IMR-90 (cell line): ENCODE data around the gene LRRC9. TPM values are rescaled to one million over a fixed set of nuclear protein-coding genes. Genes with fewer than 3 reads are reported as not detected.

Experiments used
- ATAC-seq: fragments of 200-7000 bp; cut with Tn5 transposase; 2 replicates; pipeline ENCODE4 v1.9.1; 2020; ENCODE audit warnings: low read depth, mild to moderate bottlenecking, moderate library complexity
- BruUV-seq: library from RNA; stranded (reverse); fragments of 400-500 nt; replicated peaks from 2 replicates; lab custom pipeline; 2021; lab: Mats Ljungman, UMichigan
- CTCF ChIA-PET: fragments of 300-600 bp; formaldehyde crosslinking; extraction: SDS; loops from one replicate; lab custom pipeline; 2021; ENCODE audit warnings: antibody characterized with exemption; lab: Yijun Ruan, JAX
- POLR2A ChIA-PET: fragments of 300-600 bp; sonication (Branson Sonifier 250); formaldehyde crosslinking; loops from one replicate; lab custom pipeline; 2022; ENCODE audit warnings: antibody characterized with exemption; ENCODE audit not compliant: unreplicated experiment; lab: Charles Lee
- DNase-seq: peaks from one replicate; pipeline ENCODE4 v3.0.0; 2013
- H2AFZ ChIP-seq: replicated peaks from 2 replicates; pipeline ENCODE3; 2013; ENCODE audit warnings: low read length, mild to moderate bottlenecking; ENCODE audit not compliant: poor library complexity
- H2AK5ac ChIP-seq: 2 replicates; pipeline ENCODE4 v1.6.1; 2013; ENCODE audit warnings: low read depth, low read length, inconsistent platforms
- H2AK9ac ChIP-seq: replicated peaks from 2 replicates; pipeline ENCODE3; 2013; ENCODE audit warnings: mild to moderate bottlenecking, low read depth, low read length, moderate library complexity; ENCODE audit not compliant: poor library complexity
- H2BK120ac ChIP-seq: 2 replicates; pipeline ENCODE4 v1.6.1; 2013; ENCODE audit warnings: low read depth, low read length, inconsistent platforms
- H2BK15ac ChIP-seq: 3 replicates; pipeline ENCODE4 v1.6.1; 2013; ENCODE audit warnings: low read depth, low read length, inconsistent platforms
- H2BK20ac ChIP-seq: 2 replicates; pipeline ENCODE4 v1.6.1; 2013; ENCODE audit warnings: low read depth, mild to moderate bottlenecking, inconsistent platforms, low read length, moderate library complexity
- H2BK5ac ChIP-seq: 2 replicates; pipeline ENCODE4 v1.6.1; 2013; ENCODE audit warnings: mild to moderate bottlenecking, low read depth, low read length, inconsistent platforms; ENCODE audit not compliant: poor library complexity, severe bottlenecking
- H3K14ac ChIP-seq: replicated peaks from 2 replicates; pipeline ENCODE4 v1.6.1; 2013; ENCODE audit warnings: low read depth, low read length, inconsistent platforms
- H3K18ac ChIP-seq: 2 replicates; pipeline ENCODE4 v1.6.1; 2013; ENCODE audit warnings: low read depth, low read length, control low read depth
- H3K23ac ChIP-seq: 2 replicates; pipeline ENCODE4 v1.6.1; 2013; ENCODE audit warnings: low read depth, low read length, inconsistent platforms
- H3K27ac ChIP-seq: 2 replicates; pipeline ENCODE4 v1.5.1; 2013; ENCODE audit warnings: mild to moderate bottlenecking, control low read depth, low read length; ENCODE audit not compliant: insufficient read depth
- H3K27me3 ChIP-seq: 2 replicates; pipeline ENCODE4 v1.6.1; 2013; ENCODE audit warnings: low read length; ENCODE audit not compliant: control insufficient read depth, insufficient read depth
- H3K36me3 ChIP-seq: 2 replicates; pipeline ENCODE4 v1.6.1; 2013; ENCODE audit warnings: low read length, mixed read lengths; ENCODE audit not compliant: control insufficient read depth, insufficient read depth
- H3K4ac ChIP-seq: 2 replicates; pipeline ENCODE4 v1.6.1; 2013; ENCODE audit warnings: low read depth, low read length, inconsistent platforms
- H3K4me1 ChIP-seq: 2 replicates; pipeline ENCODE4 v1.6.1; 2013; ENCODE audit warnings: low read length, mixed read lengths; ENCODE audit not compliant: control insufficient read depth, insufficient read depth
- H3K4me2 ChIP-seq: 2 replicates; pipeline ENCODE4 v1.6.1; 2013; ENCODE audit warnings: low read depth, mild to moderate bottlenecking, control low read depth, low read length, moderate library complexity
- H3K4me3 ChIP-seq: 2 replicates; pipeline ENCODE4 v1.5.1; 2013; ENCODE audit warnings: low read depth, mild to moderate bottlenecking, control low read depth, low read length, moderate library complexity; ENCODE audit not compliant: insufficient read depth
- H3K56ac ChIP-seq: 2 replicates; pipeline ENCODE4 v1.6.1; 2013; ENCODE audit warnings: low read length, inconsistent platforms; ENCODE audit not compliant: insufficient read depth; ENCODE audit errors: extremely low read depth
- H3K79me1 ChIP-seq, 2 experiments: 2 replicates each; pipeline ENCODE4 v1.6.1; 2013; ENCODE audit warnings: low read length in 2 of 2, inconsistent platforms in 1 of 2, low read depth in 1 of 2
- H3K9ac ChIP-seq: 2 replicates; pipeline ENCODE4 v1.6.1; 2013; ENCODE audit warnings: low read depth, low read length, control low read depth
- H3K9me1 ChIP-seq: 2 replicates; pipeline ENCODE4 v1.6.1; 2013; ENCODE audit warnings: low read length, inconsistent platforms; ENCODE audit not compliant: insufficient read depth
- H3K9me3 ChIP-seq: 2 replicates; pipeline ENCODE4 v1.6.1; 2013; ENCODE audit warnings: low read length; ENCODE audit not compliant: control insufficient read depth, insufficient read depth
- H4K20me1 ChIP-seq: 2 replicates; pipeline ENCODE4 v1.6.1; 2013; ENCODE audit warnings: low read length, inconsistent platforms; ENCODE audit not compliant: insufficient read depth
- H4K5ac ChIP-seq: 2 replicates; pipeline ENCODE4 v1.6.1; 2013; ENCODE audit warnings: mild to moderate bottlenecking, low read depth, low read length, control low read depth
- H4K8ac ChIP-seq, 2 experiments: 2 replicates each; pipeline ENCODE4 v1.6.1; 2013; ENCODE audit warnings: low read depth in 2 of 2, low read length in 2 of 2, control low read depth in 1 of 2, inconsistent platforms in 1 of 2
- H4K91ac ChIP-seq: 2 replicates; pipeline ENCODE4 v1.6.1; 2013; ENCODE audit warnings: low read depth, low read length, inconsistent platforms; ENCODE audit not compliant: insufficient read depth
- CEBPB ChIP-seq: IDR thresholded peaks from 2 replicates; pipeline ENCODE4 v1.6.1; 2012; ENCODE audit warnings: low read depth, low read length, improper control_type of control experiment
- CHD1 ChIP-seq: IDR thresholded peaks from 2 replicates; pipeline ENCODE4 v1.6.1; 2012; ENCODE audit warnings: low read depth, low read length, improper control_type of control experiment
- MAZ ChIP-seq: IDR thresholded peaks from 2 replicates; pipeline ENCODE4 v1.6.1; 2012; ENCODE audit warnings: low read depth, mild to moderate bottlenecking, low read length, improper control_type of control experiment, moderate library complexity, borderline replicate concordance
- MXI1 ChIP-seq: IDR thresholded peaks from 2 replicates; pipeline ENCODE4 v1.6.1; 2012; ENCODE audit warnings: low read depth, mild to moderate bottlenecking, low read length, moderate library complexity, borderline replicate concordance
- POLR2A ChIP-seq: IDR thresholded peaks from 2 replicates; pipeline ENCODE4 v1.6.1; 2012; ENCODE audit warnings: mild to moderate bottlenecking, low read depth, low read length
- RFX5 ChIP-seq: IDR thresholded peaks from 2 replicates; pipeline ENCODE4 v1.8.0; 2012; ENCODE audit warnings: low read depth, mild to moderate bottlenecking, low read length, moderate library complexity
- dilution Hi-C: fragments of 300-500 bp; cut with HindIII; formaldehyde crosslinking; loops from one replicate; pipeline ENCODE4 v1.14.3; 2018; ENCODE audit warnings: low sequenced_read_pairs; ENCODE audit not compliant: unreplicated experiment
- in situ Hi-C: fragments of 300-500 bp; cut with MboI; formaldehyde crosslinking; loops from 3 replicates; pipeline ENCODE4 v1.14.3; 2019; ENCODE audit warnings: low sequenced_read_pairs, inconsistent platforms, mixed read lengths
- intact Hi-C: fragments of 100-400 bp; cut with micrococcal nuclease; formaldehyde crosslinking; loops from 2 replicates; pipeline ENCODE4 v1.10.0; 2022
- polyA plus RNA-seq, 3 experiments: library from polyadenylated mRNA; depleted of rRNA; stranded (reverse); fragments of >200 nt; gene quantifications; 2 replicates each; pipeline ENCODE4 v1.2.3, GENCODE V29; 2012; ENCODE audit warnings: low replicate concordance in 1 of 3
- total RNA-seq: library from RNA; depleted of rRNA; stranded (reverse); fragments of >200 nt; gene quantifications from 2 replicates; pipeline ENCODE4 v1.2.3, GENCODE V29; 2012
- TF ChIP-seq, protein P1 (sequence below): fragments of 150-350 bp; IDR thresholded peaks from 2 replicates; pipeline ENCODE4 v1.6.1; 2017; ENCODE audit warnings: mild to moderate bottlenecking, antibody characterized with exemption, low read length, low read depth
- TF ChIP-seq, protein P2 (sequence below): fragments of 150-350 bp; IDR thresholded peaks from 2 replicates; pipeline ENCODE4 v1.6.1; 2016; ENCODE audit warnings: low read depth, mild to moderate bottlenecking, low read length, moderate library complexity, borderline replicate concordance

LRRC9 gene
- total and polyA plus RNA-seq, 2 of the 4 experiments (the other 2 are of a cell fraction): not detected

DNA sequence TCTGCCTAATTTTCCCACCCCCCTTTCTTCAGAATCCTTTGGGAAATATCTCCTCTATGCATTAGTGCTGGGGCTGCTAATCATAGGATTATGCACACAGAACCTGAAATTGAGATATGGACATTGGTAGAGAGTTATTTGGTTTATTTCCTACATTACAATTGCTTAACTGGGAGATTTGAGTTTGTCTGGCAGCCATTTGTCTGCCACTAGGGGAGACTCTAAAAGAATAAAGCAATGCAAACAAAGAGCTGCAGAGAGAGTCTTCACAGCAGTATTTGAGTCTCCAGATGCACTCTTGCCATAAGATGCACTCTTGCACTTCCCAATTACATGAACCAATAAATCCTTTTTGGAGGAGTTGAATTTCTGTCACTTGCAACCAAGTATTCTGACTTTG, 159.8 kb downstream of the LRRC9 start:
- Histone ChIP-seq H2BK15ac (no peak overlapping the region), H3K27ac (no peak overlapping the region), H2AK9ac (no peak overlapping the region), H3K9me3 (no peaks in the 10 kb centered on the region), H3K79me1 (no peaks in the 10 kb centered on the region), H3K4me1 (no peaks in the 10 kb centered on the region), H2BK20ac (no peak overlapping the region), H3K18ac (no peak overlapping the region), H3K4me3 (no peak overlapping the region), H3K4me2 (no peak overlapping the region), H4K91ac (no peak overlapping the region), H3K23ac (no peak overlapping the region), H3K56ac (no peak overlapping the region), H2AFZ (no peak overlapping the region), H3K27me3 (no peaks in the 10 kb centered on the region), H3K36me3 (no peaks in the 10 kb centered on the region), H3K9me1 (no peaks in the 10 kb centered on the region), H2BK120ac (no peak overlapping the region), H4K20me1 (no peaks in the 10 kb centered on the region), H2AK5ac (no peak overlapping the region), H3K14ac (no peak overlapping the region), H4K5ac (no peak overlapping the region), H2BK5ac (no peak overlapping the region), H3K4ac (no peak overlapping the region), H3K9ac (no peak overlapping the region), H4K8ac (no peak overlapping the region)
- in situ Hi-C loops: loop anchor here (25.0 kb wide), 1 partner anchor 592 kb away; the partner anchor contains the start of genes JKAMP and L3HYPDH
- intact Hi-C loops: no loop called here
- ChIA-PET CTCF (interaction anchor here (0.8 kb wide), 1 partner anchor 86 kb away, joined by 3 read pairs; the partner anchor contains the start of gene DHRS7), POLR2A (no interaction called here)
- ATAC-seq: no peak
- TF ChIP-seq, protein P1, sequence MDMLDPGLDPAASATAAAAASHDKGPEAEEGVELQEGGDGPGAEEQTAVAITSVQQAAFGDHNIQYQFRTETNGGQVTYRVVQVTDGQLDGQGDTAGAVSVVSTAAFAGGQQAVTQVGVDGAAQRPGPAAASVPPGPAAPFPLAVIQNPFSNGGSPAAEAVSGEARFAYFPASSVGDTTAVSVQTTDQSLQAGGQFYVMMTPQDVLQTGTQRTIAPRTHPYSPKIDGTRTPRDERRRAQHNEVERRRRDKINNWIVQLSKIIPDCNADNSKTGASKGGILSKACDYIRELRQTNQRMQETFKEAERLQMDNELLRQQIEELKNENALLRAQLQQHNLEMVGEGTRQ: no peak
- TF ChIP-seq MAZ (no peak), CEBPB (no peak), MXI1 (no peak), CHD1 (no peak), RFX5 (no peak), POLR2A (no peak)
- TF ChIP-seq, protein P2, sequence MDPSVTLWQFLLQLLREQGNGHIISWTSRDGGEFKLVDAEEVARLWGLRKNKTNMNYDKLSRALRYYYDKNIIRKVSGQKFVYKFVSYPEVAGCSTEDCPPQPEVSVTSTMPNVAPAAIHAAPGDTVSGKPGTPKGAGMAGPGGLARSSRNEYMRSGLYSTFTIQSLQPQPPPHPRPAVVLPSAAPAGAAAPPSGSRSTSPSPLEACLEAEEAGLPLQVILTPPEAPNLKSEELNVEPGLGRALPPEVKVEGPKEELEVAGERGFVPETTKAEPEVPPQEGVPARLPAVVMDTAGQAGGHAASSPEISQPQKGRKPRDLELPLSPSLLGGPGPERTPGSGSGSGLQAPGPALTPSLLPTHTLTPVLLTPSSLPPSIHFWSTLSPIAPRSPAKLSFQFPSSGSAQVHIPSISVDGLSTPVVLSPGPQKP: no peak
- no TSS peak for BruUV-seq
- dilution Hi-C loops: no loop called here
- no peak for DNase-seq
